ENCODE results near the gene CERS2. TPM values are rescaled to one million over a fixed set of nuclear protein-coding genes. Genes with fewer than 3 reads are reported as not detected.

CERS2 gene
- total RNA-seq, 1 donor from 2014 or later, result 156 TPM

DNA sequence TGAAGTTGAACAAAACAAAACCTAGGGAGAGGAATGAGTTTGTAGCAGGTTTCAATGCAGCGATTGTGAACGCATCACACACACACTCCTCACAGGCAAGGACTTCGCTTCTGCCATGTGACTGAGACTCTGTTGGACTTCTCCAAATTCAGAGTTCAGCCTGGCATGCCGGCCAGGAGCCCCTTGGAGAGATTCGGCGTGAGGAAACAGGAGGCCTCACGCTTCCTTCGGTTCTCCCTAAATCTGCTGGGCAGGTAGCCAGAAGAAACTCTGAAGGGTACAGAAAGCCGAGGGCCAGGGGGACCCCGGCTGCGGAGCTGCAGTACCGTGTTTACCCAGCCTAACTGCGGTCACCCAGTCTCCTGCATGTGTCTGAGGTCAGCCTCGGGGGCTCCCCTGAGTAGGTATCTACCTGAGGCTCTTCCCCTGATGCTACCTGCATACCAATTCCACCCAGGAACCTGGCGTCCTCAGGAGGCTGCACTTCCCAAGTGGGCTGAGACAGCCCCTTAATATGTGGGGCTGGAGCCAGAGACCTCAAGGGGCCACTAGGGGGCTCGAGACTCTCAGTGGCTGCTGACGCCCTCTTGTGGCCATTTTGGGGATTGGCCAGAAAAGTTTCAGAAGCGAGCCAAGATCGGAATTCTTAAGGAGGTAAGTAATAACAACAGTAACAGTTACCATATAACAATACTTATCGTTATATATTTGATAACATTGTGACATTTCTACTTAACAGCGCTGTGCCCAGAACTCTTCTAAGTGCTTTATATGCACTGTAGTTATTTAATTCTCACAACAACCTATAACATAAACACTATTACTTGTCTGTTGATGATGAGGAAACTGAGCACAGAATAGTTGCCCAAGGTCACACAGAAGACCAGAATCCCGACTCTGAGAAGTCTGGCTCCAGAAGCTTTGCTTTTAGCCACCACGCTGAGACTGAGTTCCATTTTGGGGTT is 4.7 kb upstream of the CERS2 start:
- peak; percentile 94 for DNase-seq (ENCODE audit: low read depth, low spot score)
- Mint-ChIP-seq H3K27me3 (ENCODE audit: low read depth) (no peaks in the 10 kb centered on the region), H3K4me3 (peak overlapping the region; percentile 66), H3K9me3 (no peaks in the 10 kb centered on the region), H3K36me3 (ENCODE audit: low read depth) (no peaks in the 10 kb centered on the region), H3K4me1 (peaks cover 26% of the 10 kb centered on the region), H3K27ac (ENCODE audit: unreplicated experiment) (no peak overlapping the region)
- TF ChIP-seq, protein P1, sequence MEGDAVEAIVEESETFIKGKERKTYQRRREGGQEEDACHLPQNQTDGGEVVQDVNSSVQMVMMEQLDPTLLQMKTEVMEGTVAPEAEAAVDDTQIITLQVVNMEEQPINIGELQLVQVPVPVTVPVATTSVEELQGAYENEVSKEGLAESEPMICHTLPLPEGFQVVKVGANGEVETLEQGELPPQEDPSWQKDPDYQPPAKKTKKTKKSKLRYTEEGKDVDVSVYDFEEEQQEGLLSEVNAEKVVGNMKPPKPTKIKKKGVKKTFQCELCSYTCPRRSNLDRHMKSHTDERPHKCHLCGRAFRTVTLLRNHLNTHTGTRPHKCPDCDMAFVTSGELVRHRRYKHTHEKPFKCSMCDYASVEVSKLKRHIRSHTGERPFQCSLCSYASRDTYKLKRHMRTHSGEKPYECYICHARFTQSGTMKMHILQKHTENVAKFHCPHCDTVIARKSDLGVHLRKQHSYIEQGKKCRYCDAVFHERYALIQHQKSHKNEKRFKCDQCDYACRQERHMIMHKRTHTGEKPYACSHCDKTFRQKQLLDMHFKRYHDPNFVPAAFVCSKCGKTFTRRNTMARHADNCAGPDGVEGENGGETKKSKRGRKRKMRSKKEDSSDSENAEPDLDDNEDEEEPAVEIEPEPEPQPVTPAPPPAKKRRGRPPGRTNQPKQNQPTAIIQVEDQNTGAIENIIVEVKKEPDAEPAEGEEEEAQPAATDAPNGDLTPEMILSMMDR (conservative IDR thresholded peaks at IDR 0.05), result peak; percentile 100

DNA sequence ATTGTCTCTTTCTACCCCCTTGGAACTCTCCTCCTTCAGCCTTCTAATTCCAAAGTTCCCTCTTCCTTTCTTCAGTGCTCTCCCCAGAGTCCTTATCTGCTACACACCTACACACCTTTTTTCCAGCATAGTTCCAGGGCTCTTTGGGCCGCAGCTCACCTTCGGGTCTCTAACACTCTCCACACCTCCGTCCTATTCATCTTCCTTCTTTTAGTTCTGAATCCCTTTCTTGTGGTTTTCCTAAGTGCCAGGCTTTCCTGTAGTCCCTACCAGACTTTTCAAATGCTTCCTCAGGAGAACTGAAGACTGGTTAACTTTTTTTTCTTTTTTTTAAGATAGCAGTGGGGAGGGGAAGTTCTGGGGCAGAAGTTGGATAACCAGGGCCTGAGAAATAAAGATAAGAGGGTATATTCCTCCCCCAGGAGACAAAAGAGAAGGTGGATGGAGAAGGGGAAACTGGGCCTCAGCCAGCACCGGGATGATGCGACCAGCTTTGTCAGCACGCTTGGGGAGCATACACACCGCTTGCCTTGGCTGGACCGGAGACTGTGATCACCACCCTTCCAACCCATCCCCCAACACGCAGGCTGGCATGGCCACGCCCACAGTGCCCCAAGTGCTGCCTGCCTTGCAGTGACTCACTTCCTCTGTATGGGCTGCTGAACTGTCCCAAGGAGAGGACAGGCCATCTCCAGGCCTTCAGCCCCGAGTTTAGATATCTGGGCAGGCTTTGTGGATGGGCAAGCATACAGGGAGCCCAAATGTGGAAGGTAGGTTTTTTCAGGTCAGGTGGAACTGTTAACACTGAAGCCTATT is 2.5 kb upstream of the CERS2 start:
- TF ChIP-seq, protein P1 (conservative IDR thresholded peaks at IDR 0.05), result no peak
- Mint-ChIP-seq H3K4me3 (peak overlapping the region; percentile 72), H3K27me3 (ENCODE audit: low read depth) (no peaks in the 10 kb centered on the region), H3K27ac (ENCODE audit: unreplicated experiment) (no peak overlapping the region), H3K9me3 (no peaks in the 10 kb centered on the region), H3K4me1 (peaks cover 43% of the 10 kb centered on the region), H3K36me3 (ENCODE audit: low read depth) (no peaks in the 10 kb centered on the region)
- no peak for DNase-seq (ENCODE audit: low read depth, low spot score)

DNA sequence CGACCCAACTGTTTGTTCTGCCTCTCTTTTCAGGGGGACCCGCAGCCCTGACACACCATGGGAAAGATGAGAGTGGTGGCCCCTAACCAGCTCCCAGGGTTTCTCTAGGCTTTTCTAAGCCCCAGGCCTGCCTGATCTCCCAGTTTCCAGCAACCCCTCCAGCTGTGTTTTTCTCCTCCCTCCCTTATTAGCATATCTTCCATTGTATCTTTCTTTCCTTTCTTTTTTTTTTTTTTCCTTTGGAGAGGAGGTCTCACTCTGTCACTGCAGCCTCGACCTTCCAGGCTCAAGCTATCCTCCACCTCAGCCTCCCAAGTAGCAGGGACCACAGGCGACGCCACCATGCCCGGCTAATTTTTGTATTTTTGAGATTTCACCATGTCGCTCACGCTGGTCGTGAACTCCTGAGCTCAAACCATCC is 1.8 kb upstream of the CERS2 start:
- no peak for DNase-seq (ENCODE audit: low read depth, low spot score)
- TF ChIP-seq, protein P1 (conservative IDR thresholded peaks at IDR 0.05), result no peak
- no peaks in the 10 kb centered on the region for H3K36me3 Mint-ChIP-seq (ENCODE audit: low read depth)
- peak overlapping the region; percentile 72 for H3K4me3 Mint-ChIP-seq
- no peaks in the 10 kb centered on the region for H3K27me3 Mint-ChIP-seq (ENCODE audit: low read depth)
- H3K4me1 Mint-ChIP-seq, result peaks cover 50% of the 10 kb centered on the region
- no peak overlapping the region for H3K27ac Mint-ChIP-seq (ENCODE audit: unreplicated experiment)
- no peaks in the 10 kb centered on the region for H3K9me3 Mint-ChIP-seq

DNA sequence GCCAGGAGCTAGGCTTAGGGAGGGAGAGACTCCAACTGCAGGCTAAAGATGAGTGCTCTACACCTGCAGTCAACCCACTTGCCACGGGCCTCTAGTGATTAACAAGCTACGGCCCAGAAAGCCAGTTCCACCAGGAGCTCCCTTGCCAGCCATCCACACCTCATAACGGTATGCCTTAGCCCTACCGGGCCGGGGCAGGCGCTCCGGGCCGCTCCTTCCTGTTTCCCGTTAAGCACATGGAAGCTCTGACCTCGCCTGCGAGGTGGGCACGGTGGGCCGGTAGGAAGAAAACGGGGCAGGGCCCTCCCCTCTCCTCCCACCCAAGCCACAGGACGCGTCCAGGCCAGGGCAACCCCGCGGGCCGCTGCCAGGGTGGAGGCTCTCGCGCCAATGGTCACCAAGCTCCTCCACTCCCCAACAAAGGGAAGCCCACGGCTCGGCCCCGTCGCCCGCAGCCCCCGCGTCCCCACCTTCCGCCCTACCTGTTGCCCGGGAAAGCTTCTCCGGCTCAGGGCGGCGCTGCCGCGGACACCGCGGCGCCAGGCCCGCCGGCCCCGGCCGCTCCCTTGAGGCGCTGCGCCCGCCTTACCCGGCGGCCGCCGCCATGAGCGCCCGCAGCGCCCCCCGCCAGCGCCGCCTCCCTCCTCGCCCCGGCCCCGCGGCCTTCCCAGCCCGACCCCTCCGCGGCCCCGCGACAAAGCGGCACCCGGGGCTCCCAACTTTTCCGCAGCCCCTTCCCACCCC is 627 bp downstream of the CERS2 start:
- Mint-ChIP-seq H3K4me1 (peaks cover 59% of the 10 kb centered on the region), H3K4me3 (peak overlapping the region; percentile 92), H3K9me3 (no peaks in the 10 kb centered on the region), H3K27me3 (ENCODE audit: low read depth) (no peaks in the 10 kb centered on the region), H3K27ac (ENCODE audit: unreplicated experiment) (peak overlapping the region; percentile 71), H3K36me3 (ENCODE audit: low read depth) (no peaks in the 10 kb centered on the region)
- TF ChIP-seq, protein P1 (conservative IDR thresholded peaks at IDR 0.05), result no peak
- DNase-seq (ENCODE audit: low read depth, low spot score), result no peak

DNA sequence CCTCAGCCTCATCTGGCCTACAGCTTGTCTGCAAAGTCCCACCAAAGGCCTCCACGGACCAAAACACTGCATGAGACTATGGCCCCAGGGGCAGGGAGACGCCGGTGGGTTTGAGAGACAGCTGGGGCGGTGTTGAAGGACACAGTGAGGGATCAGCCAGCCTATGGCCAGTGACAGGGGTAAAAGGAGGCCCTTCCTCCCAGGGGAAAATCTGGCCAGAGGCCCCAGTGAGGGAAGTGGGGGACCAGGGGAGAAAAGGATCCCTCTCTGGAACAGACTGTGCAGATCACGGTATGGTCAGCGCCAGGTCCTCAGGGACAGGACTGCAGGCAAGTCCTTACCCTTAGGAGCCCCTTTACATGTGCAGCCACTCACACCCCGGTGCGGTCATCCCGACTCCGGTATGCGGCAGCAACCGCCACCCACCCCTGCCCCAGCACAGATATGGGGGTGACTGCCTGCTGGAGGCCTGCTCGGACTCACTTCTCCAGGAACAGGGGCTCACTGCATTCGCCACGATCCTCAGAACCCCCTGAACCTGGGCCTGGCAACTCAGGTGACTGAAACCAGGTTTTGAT is 1.3 kb downstream of the CERS2 start:
- Mint-ChIP-seq H3K9me3 (no peaks in the 10 kb centered on the region), H3K27me3 (ENCODE audit: low read depth) (no peaks in the 10 kb centered on the region), H3K36me3 (ENCODE audit: low read depth) (peaks cover 4% of the 10 kb centered on the region), H3K4me1 (peaks cover 65% of the 10 kb centered on the region), H3K27ac (ENCODE audit: unreplicated experiment) (peak overlapping the region; percentile 71), H3K4me3 (peak overlapping the region; percentile 92)
- TF ChIP-seq, protein P1 (conservative IDR thresholded peaks at IDR 0.05), result no peak
- DNase-seq (ENCODE audit: low read depth, low spot score), result no peak

All from neural crest cell (in vitro differentiated cells).